Activated CD4-positive, alpha-beta T cell treated with anti-CD3 and anti-CD28 coated beads, Interleukin-2, amount 50 U/mL, for 1 hour (primary cell): ENCODE data around the gene VASP.

Source experiments
- DNase-seq: peaks from one replicate; pipeline ENCODE4 v3.0.0-alpha.2; 2020

VASP gene

DNA sequence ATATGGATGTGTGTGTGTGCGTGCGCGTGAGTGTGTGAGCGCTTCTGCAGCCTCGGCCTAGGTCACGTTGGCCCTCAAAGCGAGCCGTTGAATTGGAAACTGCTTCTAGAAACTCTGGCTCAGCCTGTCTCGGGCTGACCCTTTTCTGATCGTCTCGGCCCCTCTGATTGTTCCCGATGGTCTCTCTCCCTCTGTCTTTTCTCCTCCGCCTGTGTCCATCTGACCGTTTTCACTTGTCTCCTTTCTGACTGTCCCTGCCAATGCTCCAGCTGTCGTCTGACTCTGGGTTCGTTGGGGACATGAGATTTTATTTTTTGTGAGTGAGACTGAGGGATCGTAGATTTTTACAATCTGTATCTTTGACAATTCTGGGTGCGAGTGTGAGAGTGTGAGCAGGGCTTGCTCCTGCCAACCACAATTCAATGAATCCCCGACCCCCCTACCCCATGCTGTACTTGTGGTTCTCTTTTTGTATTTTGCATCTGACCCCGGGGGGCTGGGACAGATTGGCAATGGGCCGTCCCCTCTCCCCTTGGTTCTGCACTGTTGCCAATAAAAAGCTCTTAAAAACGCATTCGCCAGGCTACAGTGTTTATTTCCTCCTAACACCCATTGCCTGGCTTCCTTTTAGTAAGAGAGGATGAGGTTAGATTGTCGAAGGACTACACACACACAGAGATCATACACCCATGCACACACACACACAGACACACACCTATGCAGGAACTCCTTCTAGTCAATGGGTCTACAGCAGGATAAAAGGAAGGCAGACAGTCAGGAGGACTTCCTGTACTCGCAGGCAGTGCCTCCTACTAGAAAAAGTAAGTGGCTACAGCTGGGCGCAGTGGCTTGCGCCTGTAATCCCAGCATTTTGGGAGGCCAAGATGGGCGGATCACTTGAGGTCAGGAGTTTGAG, 32.4 kb upstream of the VASP start:
- peak; percentile 64 for DNase-seq

DNA sequence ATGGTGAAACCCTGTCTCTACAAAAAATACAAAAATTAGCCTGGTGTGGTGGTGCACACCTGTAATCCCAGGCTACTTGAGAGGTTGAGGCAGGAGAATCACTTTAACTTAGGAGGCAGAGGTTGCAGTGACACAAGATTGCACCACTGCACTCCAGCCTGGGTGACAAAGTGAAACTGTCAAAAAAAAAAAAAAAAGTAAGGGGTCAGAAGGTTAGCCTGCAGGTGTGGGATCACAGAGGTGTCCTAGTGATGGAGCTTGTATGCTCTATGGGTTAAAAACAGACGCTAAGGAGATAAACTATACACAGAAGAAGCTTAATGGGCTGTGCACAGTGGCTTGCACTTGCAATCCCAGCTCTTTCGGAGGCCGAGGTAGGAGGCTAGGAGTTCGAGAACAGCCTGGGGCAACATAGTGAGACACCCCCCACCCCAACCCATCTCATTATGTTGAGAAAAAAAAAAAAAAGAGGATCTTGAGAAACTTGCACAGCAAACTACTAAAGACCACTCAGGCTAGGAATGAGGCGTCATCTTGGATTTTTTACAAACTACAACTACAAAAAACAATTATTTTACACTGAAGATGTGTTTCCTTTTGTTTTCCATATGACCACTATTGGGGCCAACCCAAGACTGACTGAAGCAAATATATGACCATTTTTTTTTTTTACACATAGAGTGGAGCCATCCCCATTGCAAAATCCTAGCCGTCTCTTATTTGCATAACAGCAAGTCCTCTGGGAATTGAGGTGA, 31.6 kb upstream of the VASP start:
- DNase-seq, result peak; percentile 39

DNA sequence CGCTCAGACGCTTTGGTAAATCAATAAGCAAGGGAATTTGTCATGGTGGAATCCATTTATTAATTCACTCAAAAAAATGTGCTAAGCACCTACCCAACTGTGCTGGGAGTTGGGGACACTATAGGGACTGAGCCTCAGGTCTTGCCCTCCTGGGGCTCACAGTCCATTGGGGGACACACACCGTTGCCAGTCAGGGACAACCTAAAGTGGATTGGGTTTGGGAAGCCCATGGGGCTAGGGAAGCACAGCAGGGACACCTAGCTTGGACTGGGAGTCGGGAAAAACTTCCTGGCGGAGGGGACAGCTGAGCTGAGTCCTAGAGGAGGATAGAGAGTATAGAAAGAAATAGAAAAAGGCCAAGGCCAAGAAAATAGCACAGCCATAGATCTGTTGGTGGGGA, 31.0 kb upstream of the VASP start:
- DNase-seq, result no peak

DNA sequence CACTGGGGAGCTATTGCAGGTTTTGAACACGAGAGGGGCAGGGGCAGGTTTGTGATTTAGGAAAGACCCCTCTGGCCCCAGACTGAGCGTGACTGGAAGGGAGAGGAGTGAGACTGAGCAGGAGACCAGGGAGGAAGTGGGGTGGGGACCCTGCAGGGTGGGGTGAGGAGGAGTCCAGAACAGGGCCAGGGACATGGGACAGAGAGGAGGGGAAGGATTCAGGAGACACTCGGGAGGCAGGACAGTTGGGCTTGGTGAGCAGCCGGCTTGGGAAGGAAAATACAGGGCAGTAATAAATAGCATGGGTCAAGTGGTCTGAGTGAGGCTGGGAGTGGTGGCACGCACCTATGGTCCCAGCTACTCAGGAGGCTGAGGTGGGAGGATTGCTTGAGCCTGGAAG, 30.1 kb upstream of the VASP start:
- no peak for DNase-seq

DNA sequence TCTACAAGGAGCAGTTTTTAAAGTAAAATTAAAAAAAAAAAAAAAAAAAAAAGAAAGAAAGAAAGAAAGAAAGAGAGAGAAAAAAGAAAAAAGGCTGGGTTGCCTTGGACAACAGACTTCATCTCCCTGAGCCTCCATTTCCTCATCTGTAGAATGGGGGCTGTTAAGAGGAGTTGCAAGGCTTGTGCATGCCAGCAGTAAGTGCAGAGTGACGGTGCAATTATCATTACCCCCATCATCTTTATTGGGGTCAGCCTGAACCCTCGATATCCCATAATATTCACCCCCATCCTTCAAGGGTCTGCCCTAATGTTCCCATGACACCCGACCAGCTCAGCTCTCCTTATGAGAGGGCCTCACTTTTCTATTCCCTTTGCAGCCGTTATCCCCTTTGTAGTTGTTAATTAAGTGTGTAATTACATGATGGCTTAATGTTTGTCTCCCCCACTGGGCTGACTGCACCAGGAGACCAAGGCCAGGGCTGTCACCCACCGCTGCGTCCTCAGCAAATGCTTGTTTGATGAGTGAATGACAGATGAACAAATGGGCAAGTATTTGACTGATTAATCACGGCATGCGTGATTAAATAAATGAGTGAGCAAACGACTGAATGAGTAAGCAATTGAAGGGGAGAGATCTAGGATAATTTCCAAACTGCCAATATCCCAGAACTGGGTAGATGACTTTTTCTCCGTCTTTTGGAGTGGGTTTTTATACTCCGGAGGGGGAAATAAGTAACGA, 29.4 kb upstream of the VASP start:
- no peak for DNase-seq

DNA sequence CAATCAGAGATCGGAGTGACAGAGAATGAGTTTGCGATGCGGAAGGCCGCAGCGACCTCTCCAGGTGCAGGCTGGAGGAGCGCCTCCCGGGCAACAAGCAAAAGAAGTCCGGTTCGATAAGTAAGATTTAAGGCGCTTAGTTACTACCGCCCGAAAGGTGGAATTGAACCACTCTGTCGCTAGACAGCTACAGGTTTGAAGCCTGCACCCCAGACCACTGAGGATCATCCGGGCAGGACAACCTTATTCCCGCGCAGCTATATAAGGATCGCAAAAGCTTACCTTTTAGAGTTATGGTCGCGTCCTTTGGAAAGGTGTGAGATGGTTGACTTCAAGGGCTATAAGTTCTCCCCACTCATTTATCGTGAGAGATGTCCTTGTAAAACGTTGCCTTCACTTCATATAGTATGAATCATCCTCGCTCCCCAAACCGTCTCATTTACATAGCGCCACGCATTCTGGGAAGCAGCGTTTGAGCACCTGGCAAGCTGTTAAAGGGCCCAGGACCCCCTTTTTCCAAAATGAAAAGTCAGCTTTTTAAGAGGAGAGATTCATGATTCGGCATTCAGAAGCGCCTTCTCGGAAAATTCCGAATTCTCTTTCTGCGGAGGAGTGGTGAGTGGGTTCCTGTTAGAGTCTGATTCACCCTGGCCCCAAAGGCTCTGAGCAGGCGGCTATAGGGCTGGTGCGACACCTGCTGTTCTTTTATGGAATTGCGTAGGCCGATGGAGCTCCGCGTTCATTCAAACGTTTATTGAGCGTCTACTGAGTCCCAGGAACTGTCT, 28.6 kb upstream of the VASP start:
- DNase-seq, result peak; percentile 88

DNA sequence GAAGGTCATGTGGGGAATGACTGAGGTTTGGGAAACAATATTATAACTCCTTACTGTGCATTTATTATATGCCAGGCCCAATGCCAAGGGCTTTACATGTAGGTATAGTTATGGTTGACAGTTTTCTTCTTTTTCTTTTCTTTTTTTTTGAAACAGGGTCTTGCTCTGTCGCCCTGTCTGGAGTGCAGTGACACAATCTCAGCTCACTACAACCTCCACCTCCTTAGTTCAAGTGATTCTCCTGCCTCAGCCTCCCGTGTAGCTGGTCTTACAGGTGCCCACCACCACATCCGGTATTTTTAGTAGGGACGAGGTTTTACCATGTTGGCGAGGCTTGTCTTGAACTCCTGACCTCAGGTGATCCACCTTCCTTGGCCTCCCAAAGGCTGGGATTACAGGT, 24.2 kb upstream of the VASP start:
- no peak for DNase-seq

DNA sequence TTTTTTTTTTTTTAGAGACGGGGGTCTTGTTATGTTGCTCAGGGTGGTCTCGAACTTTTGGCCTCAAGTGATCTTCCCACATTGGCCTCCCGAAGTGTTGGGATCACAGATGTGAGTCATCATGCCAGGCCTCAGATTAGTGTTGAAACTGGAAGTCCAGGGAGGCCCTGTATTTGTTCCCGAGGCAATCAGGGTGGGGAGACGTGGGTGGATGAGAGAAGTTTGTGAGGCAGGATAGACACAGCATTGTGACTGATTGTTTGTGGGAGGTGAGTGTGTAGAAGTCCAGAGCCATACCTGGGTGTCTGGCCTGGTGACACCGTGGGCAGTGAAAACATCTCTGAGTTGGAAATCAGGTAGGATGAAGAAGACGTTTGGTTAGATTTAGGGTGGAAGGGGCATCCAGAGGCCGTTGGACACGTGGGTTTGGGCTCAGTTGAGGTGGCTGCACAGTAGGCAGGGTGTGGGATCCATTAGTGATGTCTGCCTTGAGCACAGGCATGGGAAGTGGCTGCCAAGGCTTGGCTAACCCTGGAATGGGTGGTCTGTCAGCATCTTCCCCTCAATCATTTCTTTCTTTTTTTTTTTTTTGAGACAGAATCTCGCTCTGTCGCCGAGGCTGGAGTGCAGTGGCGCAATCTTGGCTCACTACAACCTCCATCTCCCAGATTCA, 22.9 kb upstream of the VASP start:
- no peak for DNase-seq

DNA sequence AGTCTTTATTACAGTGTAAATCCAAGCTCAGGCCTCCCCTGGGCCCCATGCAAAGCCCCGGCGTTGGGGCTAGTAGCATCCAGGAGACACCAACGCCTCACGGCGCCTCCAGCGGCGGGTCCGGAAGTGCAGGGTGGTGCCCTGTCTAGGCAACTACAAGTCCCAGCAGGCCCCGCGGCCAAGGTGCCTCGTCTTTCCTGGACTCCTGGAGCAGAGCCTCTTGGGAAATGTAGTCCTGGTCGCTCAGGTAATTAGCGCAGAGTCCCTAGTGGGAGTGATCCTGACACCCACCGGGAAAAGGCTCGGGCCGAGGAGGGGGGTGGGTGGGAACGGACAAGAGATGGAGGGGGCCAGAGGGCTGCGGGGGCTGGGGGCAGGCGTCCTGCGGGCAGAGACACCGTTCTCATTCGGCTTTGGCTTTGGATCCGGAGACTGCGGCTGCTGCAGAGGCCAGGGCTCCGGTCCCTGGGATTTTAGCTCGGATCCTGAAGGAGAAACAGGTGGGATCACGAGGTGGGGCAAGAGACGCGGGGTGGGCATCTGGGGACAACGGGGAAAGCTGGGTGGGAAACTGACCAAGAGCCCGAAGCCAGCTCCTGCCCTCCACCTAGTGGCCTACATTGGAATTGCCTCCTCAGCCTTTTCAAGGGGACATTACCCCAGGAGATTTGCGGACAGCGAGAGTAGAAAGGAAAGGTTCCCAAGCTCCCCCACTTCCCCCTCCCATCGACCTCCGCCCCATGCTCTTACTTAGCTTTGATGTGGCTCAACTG, 21.8 kb upstream of the VASP start:
- DNase-seq, result peak; percentile 98

DNA sequence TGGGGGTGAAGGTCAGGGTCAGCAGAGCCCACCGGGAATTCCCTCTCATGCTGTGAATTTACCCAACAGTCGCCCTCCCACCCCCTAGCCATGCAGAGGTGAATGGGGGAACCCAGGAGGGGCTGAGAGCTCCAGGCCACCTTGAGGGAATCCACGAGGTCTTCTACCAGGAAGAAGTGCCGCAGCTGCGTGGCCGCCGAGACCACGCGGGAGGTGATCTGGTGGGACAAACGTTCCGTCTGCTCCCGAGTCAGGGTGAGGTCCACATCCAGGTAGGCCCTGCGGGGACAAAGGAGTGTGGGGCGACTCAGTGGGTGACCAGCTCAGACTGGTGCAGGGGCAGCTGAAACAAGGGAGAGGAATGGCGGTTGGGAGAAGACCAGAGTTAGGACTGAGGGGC, 18.6 kb upstream of the VASP start:
- no peak for DNase-seq

DNA sequence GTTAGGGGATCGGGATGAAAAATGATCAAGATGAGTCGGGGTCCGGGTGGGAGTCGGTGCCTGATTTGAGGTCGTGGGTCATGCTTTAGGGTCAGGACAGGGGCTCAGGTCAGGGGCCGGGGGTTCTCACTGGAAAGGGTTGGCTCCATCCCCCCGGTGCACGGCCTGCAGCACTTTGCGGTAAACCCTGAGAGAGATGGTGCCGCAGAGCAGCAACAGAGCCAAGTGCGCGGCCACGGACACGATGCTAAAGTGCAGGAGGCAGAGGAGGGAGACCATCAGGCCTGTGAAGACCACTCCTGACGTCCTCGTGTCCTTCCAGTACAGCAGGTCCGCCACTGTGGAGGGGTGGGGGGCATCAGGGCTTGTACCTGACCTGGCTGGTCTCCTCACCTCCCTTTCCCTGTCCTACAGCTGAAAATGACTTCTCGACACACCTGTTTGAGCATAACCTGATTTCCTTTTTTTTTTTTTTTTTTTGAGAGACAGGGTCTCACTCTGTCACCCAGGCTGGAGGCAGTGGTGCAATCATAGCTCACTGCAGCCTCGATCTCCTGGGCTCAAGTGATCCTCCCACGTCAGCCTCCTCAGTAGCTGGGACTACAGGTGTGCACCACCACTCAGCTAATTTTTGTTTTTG, 17.9 kb upstream of the VASP start:
- no peak for DNase-seq

DNA sequence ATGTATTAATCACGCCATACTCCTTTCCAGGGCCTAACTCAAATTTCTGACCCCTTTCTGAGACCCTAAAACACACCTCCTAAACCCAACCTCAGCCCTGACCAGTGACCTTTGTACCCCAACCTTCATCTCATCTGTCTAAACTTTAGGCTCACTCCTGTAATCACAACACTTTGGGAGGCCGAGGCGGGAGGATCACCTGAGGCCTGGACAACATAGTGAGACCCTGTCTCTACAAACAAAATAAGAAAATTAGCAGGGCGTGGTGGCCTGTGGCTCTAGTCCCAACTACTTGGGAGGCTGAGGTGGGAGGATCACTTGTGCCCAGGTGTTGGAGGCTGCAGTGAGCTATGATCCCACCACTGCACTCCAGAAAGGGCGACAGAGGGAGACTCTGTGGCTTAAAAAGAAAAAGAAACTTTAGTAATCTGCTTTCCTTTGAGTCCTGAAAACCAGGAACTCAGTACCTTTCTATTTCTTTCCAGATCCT, 15.1 kb upstream of the VASP start:
- DNase-seq, result no peak

DNA sequence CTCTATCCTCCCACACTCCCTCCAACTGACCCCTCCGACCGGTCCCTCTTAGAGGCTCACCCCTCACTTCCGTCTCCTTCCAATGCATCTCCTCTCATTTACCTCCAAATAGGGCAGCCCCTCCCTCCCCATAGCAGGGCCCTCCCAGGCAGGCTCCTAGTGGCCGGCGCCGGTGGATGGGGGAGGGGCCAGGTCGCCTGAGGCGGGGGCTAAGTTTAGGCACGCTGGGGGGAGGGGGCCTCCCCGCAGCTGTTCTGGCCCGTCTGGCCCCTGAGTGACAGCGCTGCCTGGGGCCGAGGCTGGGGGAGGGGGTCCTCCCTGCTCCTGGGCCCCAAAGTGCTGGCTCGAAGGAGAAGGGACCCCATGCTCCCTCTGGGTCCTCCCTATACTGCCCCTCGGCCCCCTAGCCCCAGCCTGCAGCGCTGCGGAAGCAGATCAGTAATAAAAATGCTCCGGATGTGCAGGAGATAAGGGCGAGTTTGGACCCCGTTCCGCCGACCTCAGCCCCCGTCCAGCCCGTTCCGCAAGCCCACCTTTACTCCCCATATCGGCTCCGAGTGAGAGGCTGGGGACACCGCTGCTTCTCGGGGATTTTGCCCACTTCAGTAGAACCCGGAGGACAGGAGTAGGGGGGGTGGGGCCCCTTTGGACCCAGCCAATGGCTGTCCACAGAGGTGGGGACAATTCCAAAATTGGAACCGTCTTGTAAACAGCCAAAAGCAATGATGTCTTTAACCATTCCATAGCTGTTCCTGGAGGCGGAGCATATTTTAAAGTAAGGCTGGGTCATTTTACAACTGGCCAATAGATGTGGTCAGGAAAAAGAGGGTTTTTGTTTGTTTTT, 14.4 kb upstream of the VASP start:
- no peak for DNase-seq

DNA sequence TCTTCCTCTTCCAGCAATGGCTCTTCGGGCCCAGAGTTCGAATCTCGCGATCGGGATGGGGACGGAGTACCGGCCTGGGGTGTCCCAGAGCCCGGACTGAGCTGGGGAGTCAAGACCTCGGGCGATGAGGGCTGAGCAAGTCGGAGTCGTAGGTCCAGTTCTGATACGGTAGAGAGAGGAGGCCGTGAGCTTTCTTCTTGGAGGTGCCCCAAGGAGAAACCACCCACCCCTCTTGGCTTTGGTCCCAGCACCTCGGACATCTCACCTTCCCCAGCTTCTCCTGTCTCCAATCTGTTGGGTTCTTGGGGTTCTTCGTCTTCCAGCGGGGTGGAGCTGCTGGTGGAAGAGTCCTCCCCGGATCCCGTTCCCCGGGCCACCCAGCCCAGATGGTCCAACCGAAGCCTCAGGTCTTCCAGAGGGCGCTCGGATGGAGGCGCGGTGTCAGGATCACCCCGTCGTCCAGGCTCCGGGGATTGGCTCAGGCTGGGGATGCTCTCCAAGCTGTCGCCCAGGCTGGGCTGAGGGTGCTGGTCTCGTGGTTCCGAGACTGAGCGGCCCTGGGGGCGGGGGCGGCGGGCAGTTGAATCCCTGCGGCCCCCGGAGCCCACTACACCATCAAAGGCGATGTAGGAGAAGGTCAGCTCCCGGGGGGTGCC, 12.9 kb upstream of the VASP start:
- DNase-seq, result no peak

DNA sequence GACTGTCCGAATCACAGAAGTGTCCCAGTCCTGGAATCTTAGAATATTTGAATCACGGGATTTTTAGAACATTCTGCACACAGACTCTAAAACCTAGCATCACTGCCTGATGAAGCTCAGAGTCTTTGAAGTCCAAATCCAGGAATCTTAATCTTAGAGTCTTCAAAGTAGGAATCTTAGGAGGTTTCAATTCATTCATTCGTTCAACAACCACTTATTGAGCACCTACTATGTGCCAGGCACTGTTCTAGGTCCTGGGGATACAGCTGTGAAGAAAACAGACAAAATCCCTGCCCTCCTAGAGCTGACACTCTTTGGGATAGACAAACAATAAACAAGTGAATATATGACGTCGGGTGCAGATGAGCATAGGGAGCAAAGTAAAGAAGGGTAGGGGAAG, 12.1 kb upstream of the VASP start:
- no peak for DNase-seq

DNA sequence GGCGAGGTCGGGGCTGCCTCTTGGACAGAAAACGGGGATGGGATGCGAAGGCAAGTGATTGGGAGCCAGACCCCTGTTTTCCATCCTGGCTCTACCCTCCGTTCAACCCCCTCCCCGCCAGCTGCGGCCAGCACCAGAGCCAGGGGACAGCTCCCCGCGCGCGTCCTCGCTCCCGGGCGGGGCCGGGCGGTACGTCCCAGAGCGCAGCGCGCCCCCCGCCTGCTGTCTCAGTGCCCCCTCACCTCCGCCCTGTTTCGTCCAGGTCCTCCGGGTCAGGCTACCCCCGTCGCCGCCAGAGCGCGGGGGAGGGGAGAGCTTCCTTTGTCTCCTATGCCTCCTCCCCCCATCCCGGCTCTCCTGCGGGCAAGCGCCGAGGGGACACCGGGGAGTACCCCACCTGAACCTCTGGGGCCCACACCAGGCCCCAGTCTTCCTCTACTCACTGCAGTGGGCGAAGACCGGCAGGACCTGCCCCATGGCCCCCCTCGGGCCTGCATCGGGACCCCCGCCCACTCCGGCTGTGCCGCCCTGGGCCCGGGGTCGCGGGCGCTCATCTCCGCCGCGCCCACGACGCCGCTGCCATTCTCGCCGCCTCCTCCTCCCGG, 10.8 kb upstream of the VASP start:
- peak; percentile 48 for DNase-seq

DNA sequence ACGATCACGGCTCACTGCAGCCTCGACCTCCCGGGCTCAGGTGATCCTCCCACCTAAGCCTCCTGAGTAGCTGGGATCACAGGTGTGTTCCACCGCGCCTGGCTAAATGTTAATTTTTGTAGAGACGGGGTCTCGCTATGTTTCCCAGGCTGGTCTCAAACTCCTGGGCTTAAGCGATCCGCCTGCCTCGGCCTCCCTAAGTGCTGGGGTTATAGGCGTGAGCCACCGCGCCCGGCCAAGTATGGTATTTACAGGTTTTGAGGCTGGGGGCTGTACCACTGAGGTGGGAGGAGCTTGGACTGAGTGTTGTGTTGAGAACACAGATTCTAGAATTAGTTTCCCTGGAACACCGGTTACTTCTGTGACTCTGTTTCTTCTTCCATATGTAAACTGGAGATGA, 9.5 kb upstream of the VASP start:
- no peak for DNase-seq

DNA sequence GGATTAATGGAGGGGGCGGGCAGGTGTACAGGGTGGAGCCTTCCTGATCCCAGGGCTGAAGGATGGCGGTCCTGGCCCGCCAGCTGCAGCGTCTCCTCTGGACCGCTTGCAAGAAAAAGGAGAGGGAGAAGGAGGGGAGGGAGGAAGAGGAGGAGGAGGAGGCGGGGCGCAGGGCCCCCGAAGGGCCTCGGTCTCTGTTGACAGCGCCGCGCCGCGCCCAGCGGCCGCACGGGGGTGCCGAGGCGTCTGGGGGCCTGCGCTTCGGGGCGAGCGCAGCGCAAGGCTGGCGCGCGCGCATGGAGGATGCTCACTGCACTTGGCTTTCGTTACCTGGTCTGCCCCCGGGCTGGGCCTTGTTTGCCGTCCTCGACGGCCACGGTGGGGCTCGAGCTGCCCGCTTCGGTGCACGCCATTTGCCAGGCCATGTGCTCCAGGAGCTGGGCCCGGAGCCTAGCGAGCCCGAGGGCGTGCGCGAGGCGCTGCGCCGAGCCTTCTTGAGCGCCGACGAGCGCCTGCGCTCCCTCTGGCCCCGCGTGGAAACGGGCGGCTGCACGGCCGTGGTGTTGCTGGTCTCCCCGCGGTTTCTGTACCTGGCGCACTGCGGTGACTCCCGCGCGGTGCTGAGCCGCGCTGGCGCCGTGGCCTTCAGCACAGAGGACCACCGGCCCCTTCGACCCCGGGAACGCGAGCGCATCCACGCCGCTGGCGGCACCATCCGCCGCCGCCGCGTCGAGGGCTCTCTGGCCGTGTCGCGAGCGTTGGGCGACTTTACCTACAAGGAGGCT, 8.7 kb upstream of the VASP start, which contains the start of gene PPM1N:
PPM1N (plus strand) TSS at position 33 of the 785 bp plus-strand sequence; CDS start at position 63, 30 bp downstream.
- DNase-seq, result peak; percentile 64
